Measurements from ENCODE around the gene R3HDM2.
"Not testable (repeated sequence)": the region's sequence is repeated elsewhere in the genome, so short reads cannot be mapped to it uniquely, and the experiment has no call there.

DNA sequence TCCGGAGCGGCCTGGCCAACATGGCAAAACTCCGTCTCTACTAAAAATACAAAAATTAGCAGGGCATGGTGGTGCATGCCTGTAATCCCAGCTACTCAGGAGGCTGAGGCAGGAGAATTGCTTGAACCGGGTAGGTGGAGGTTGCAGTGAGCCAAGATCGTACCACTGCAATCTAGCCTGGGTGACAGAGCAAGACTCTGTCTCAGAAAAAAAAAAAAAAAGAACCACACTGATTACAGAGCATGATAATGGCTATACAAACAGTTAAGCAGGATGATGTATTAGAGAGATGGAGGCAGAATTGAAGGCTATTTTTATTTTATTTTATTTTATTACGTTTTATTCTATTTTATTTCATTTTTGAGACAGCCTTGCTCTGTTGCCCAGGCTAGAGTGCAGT lies 13.5 kb upstream of the R3HDM2 start:
- TF ChIP-seq, protein P1, sequence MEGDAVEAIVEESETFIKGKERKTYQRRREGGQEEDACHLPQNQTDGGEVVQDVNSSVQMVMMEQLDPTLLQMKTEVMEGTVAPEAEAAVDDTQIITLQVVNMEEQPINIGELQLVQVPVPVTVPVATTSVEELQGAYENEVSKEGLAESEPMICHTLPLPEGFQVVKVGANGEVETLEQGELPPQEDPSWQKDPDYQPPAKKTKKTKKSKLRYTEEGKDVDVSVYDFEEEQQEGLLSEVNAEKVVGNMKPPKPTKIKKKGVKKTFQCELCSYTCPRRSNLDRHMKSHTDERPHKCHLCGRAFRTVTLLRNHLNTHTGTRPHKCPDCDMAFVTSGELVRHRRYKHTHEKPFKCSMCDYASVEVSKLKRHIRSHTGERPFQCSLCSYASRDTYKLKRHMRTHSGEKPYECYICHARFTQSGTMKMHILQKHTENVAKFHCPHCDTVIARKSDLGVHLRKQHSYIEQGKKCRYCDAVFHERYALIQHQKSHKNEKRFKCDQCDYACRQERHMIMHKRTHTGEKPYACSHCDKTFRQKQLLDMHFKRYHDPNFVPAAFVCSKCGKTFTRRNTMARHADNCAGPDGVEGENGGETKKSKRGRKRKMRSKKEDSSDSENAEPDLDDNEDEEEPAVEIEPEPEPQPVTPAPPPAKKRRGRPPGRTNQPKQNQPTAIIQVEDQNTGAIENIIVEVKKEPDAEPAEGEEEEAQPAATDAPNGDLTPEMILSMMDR (IDR thresholded peaks at IDR 0.05), result not testable (repeated sequence)
- not testable (repeated sequence) for TF ChIP-seq POLR2A (IDR thresholded peaks at IDR 0.05)

Measured in adrenal gland (tissue), 5 donors.